Activated CD8-positive, alpha-beta memory T cell treated with anti-CD3 and anti-CD28 coated beads, Interleukin-2, amount 50 U/mL, for 4 hours (primary cell): ENCODE data around the gene DHTKD1.

ENCODE experiments used
- DNase-seq: peaks from one replicate; pipeline ENCODE4 v3.0.0-alpha.2; 2020

Gene DHTKD1

GRCh38 chr10:12068449-12069269 is at the start of gene DHTKD1:
DHTKD1 (plus strand) TSS chr10:12068954; CDS start chr10:12069034, 80 bp downstream.
- peak; percentile 99 for DNase-seq

- no peak for DNase-seq
Observed at GRCh38 chr10:12019283-12019971, 49.3 kb upstream of the DHTKD1 start.

GRCh38 chr10:12020574-12020973 is 48.2 kb upstream of the DHTKD1 start:
- DNase-seq = no peak

- no peak for DNase-seq
Observed at GRCh38 chr10:12022580-12023257, 46.0 kb upstream of the DHTKD1 start.

GRCh38 chr10:12025591-12025990 is 43.2 kb upstream of the DHTKD1 start:
- DNase-seq = no peak

- DNase-seq = no peak
Observed at GRCh38 chr10:12027539-12027938, 41.2 kb upstream of the DHTKD1 start.

GRCh38 chr10:12031404-12031803 is 37.4 kb upstream of the DHTKD1 start:
- DNase-seq = no peak

- no peak for DNase-seq
Observed at GRCh38 chr10:12036073-12036655, 32.6 kb upstream of the DHTKD1 start.

- DNase-seq = no peak
Observed at GRCh38 chr10:12041766-12042408, 26.9 kb upstream of the DHTKD1 start.

GRCh38 chr10:12042409-12042796 is 26.4 kb upstream of the DHTKD1 start:
- DNase-seq = peak; percentile 68

- peak; percentile 95 for DNase-seq
Observed at GRCh38 chr10:12042797-12043651, 25.7 kb upstream of the DHTKD1 start, which contains the start of gene UPF2. UPF2 (minus strand) TSS chr10:12042809; CDS start chr10:12035423, 7,386 bp downstream.

- no peak for DNase-seq
Observed at GRCh38 chr10:12045596-12045995, 23.2 kb upstream of the DHTKD1 start.

GRCh38 chr10:12048547-12048946 is 20.2 kb upstream of the DHTKD1 start:
- no peak for DNase-seq

GRCh38 chr10:12050528-12050927 is 18.2 kb upstream of the DHTKD1 start:
- no peak for DNase-seq

GRCh38 chr10:12051241-12051640 is 17.5 kb upstream of the DHTKD1 start:
- DNase-seq = no peak

GRCh38 chr10:12055732-12056131 is 13.0 kb upstream of the DHTKD1 start:
- DNase-seq = no peak

GRCh38 chr10:12056748-12057147 is 12.0 kb upstream of the DHTKD1 start:
- DNase-seq = no peak

GRCh38 chr10:12061124-12061523 is 7.6 kb upstream of the DHTKD1 start:
- no peak for DNase-seq

- DNase-seq = no peak
Observed at GRCh38 chr10:12062754-12063482, 5.8 kb upstream of the DHTKD1 start.

- DNase-seq = no peak
Observed at GRCh38 chr10:12063483-12063818, 5.3 kb upstream of the DHTKD1 start.

- no peak for DNase-seq
Observed at GRCh38 chr10:12067336-12067735, 1.4 kb upstream of the DHTKD1 start.
